ENCODE data around the gene FER1L5.

DNA sequence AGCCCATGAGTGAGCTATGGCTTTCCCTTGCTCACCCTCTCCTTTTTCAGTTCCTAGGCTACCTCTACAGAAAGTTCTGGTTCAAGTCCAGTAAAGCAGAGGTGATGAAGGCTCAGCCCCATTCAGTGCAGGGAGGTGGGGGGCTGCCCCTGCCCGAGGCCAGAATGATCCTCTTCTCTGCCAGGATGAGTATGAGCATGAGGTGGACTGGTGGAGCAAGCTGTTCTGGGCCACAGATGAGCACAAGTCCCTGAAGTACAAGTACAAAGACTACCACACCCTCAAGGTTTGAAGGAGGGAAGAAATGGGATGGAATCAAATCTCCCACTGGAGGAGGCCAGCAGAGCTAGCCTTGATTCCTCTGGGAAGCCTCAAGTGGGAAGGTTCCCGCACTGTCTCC lies 54.9 kb downstream of the FER1L5 start:
- TF ChIP-seq CTCF (conservative IDR thresholded peaks at IDR 0.05; ENCODE audit: low read length) (no peak), EZH2phosphoT487 (IDR thresholded peaks at IDR 0.05; ENCODE audit: borderline replicate concordance, low read depth, low read length) (no peak)
